ENCODE measurements around the gene DNAAF9.

DNAAF9 gene

DNA sequence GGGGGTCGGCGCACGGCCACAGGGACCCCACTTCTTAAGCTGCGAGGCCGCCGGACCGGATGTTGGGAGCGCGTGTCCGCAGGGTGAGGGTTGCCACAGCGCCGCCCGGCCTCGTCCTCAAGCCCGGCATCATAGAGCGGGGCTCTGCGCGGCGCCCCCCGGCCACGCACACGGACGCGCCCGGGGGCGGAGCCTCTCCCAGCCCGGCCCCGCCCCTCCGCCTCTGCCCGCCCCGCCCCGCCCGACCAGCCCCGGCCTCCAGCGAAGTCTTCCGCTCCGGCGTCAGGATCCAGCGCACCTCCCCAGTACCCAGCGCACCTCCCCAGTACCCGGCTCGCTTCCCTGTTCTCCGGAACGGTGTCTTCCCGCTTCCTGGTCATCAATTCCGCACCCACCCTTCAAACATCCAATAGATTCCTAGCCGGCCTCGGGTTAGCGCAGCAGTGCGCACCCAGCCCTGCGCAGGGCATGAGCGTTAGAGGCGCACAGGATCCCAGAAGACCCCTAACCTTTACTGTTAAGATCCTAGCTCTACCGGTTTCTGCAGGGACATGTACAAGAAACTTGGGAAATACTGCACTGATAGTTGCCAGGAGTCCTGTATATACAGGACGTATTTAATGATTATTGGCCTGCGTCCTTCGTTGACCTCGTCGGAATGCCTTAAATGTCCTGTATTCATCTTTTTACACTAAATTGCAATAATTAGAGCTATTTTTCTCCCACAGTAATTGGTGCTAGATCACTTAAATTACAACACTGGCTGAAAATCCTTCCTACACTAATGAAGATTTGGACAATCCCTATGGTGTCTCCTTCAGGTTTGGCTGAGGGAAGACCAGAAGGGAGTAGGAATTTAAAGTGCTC is 535 bp upstream of the DNAAF9 start:
- TF ChIP-seq, protein P1, sequence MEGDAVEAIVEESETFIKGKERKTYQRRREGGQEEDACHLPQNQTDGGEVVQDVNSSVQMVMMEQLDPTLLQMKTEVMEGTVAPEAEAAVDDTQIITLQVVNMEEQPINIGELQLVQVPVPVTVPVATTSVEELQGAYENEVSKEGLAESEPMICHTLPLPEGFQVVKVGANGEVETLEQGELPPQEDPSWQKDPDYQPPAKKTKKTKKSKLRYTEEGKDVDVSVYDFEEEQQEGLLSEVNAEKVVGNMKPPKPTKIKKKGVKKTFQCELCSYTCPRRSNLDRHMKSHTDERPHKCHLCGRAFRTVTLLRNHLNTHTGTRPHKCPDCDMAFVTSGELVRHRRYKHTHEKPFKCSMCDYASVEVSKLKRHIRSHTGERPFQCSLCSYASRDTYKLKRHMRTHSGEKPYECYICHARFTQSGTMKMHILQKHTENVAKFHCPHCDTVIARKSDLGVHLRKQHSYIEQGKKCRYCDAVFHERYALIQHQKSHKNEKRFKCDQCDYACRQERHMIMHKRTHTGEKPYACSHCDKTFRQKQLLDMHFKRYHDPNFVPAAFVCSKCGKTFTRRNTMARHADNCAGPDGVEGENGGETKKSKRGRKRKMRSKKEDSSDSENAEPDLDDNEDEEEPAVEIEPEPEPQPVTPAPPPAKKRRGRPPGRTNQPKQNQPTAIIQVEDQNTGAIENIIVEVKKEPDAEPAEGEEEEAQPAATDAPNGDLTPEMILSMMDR (IDR thresholded peaks at IDR 0.05; ENCODE audit: insufficient read depth, low read length, missing control alignments) = peak; percentile 1
- ChIA-PET CTCF (interaction anchor here (0.7 to 1.6 kb wide), 3 partner anchors 9 to 206 kb away, joined by 3 to 4 read pairs (median 3); no protein-coding TSS in a partner anchor), POLR2A (no interaction called here)
- peak overlapping the region; percentile 81 for H3K4me3 ChIP-seq (ENCODE audit: low read depth, low read length)
- DNase-seq (ENCODE audit: low read depth, low spot score) = no peak

DNA sequence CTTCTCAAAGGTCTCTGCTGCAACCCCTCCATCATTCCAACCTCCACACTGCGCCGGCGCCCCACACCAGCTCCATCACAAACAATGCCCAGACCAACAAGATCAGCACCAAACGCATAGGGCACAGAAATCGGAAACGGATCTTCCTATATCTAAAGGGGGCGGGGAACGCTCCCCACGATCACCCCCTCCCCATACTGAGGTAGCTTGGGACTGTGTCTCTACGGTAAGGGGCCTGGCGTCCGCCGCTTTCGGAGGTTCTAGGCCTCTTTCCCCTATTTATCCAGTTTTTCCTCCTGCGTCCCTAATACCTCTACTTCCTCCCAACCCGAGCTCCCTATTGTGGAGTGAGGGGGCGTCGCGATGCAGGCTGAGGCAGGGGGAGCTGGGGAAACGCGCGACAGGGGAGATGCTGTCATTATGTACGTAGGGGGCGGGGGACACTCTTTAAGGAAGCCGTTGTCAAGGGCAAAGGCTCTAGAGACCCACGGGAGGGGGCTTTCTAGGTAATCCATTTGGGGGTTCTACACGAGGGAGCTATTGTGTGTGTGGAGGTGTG is 909 bp downstream of the DNAAF9 start:
- ChIA-PET CTCF (interaction anchor here (0.5 to 1.6 kb wide), 3 partner anchors 9 to 75 kb away, joined by 3 to 6 read pairs (median 3); no protein-coding TSS in a partner anchor), POLR2A (no interaction called here)
- DNase-seq (ENCODE audit: low read depth, low spot score) = no peak
- TF ChIP-seq, protein P1 (IDR thresholded peaks at IDR 0.05; ENCODE audit: insufficient read depth, low read length, missing control alignments) = no peak
- peak overlapping the region; percentile 81 for H3K4me3 ChIP-seq (ENCODE audit: low read depth, low read length)

DNA sequence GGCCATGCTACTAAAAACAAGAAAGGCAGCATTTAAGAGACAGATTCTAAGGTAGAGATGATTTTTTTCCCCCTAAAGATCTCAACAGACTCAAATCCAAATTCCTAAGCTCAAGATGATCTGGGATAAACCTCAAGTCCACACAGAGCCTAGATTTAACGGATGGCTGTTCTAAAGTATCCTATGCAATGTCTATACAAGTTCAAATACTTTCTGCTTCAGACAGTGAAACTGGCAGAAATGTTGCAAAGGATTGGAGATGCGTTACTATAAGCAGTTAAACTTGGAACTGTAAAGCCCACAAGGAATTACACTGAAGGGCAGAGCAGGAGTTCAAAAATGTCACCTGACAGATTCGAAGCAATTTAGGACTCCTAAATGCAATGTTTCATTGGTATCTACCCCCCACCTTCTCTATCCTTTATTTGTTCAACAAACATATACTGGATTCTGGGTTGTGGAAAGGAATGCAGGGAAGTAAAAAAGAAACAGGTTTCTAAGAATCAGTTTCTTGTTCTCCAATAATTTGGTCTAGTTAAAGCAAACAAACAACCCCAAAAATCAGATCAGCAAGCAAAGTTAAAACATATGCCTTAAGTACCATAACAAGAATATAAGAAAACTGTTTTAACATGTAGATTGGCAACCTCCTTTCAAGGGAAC is 1.6 kb downstream of the DNAAF9 start:
- CTCF ChIA-PET = interaction anchor here (0.5 to 1.6 kb wide), 3 partner anchors 9 to 74 kb away, joined by 3 to 6 read pairs (median 3); no protein-coding TSS in a partner anchor
- DNase-seq (ENCODE audit: low read depth, low spot score) = no peak
- POLR2A ChIA-PET = no interaction called here
- TF ChIP-seq, protein P1 (IDR thresholded peaks at IDR 0.05; ENCODE audit: insufficient read depth, low read length, missing control alignments) = no peak
- H3K4me3 ChIP-seq (ENCODE audit: low read depth, low read length) = peak overlapping the region; percentile 81

DNA sequence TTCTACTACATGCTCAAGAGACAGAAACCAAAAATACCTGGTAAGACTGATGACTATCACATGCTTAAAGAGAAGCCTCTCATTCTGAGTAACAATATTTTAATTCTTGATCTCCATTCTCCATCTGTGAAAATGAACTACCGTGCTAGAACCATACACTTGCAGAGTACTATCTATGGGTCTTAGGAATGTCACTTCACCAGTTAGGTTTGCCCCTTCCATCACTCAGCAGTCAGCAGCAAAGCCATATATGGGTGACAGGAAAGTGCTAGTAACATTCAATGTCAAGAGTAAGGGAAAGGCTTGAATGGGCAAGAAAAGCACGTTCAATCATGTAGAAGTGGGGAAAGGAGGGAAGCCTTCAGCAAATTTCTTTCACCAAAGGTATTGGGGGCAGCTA is 2.3 kb downstream of the DNAAF9 start:
- DNase-seq (ENCODE audit: low read depth, low spot score) = no peak
- POLR2A ChIA-PET = no interaction called here
- CTCF ChIA-PET = no interaction called here

DNA sequence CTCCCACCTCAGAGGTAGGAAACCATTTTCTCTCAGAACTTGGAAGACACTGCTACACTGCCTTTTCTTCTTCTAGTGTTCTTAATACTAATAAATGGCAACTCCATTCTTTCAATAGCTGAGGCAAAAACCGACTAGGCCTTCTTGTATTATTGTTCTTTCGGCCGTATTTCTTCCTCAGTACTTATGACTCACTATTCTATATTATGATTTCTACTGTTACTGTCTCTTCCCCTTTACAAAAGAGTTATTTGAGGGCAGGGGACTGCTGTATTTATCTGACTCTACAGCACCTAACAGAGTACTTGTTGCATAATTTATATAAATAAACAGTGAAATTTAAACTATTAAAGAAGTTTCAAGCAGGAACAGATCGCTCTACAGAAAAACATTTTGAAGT is 3.1 kb downstream of the DNAAF9 start:
- TF ChIP-seq, protein P1 (IDR thresholded peaks at IDR 0.05; ENCODE audit: insufficient read depth, low read length, missing control alignments) = no peak
- ChIA-PET POLR2A (no interaction called here), CTCF (no interaction called here)

More for the DNA sequence above, 2.3 kb downstream of the DNAAF9 start:
- TF ChIP-seq, protein P1 (IDR thresholded peaks at IDR 0.05; ENCODE audit: insufficient read depth, low read length, missing control alignments) = no peak
- H3K4me3 ChIP-seq (ENCODE audit: low read depth, low read length) = no peak overlapping the region

DNA sequence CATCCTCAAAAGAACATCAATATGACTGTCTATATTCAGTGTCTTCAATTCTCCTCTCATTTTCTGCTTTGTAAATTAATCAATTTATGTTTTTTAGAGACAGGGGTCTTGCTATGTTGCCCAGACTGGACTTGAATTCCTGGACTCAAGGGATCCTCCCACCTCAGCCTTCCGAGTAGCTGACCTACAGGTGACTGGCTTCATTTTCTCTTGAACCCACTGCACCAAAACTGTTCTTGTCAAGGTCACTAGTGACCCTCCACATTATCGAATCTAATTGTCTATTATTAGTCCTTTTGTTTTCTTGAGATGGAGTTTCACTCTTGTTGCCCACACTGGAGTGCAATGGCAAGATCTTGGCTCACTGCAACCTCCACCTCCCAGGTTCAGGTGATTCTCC is 3.7 kb downstream of the DNAAF9 start:
- DNase-seq (ENCODE audit: low read depth, low spot score) = no peak
- POLR2A ChIA-PET = no interaction called here
- TF ChIP-seq, protein P1 (IDR thresholded peaks at IDR 0.05; ENCODE audit: insufficient read depth, low read length, missing control alignments) = no peak
- CTCF ChIA-PET = no interaction called here
- no peak overlapping the region for H3K4me3 ChIP-seq (ENCODE audit: low read depth, low read length)

More for the DNA sequence above, 3.1 kb downstream of the DNAAF9 start:
- no peak for DNase-seq (ENCODE audit: low read depth, low spot score)
- no peak overlapping the region for H3K4me3 ChIP-seq (ENCODE audit: low read depth, low read length)

All from AG04449 (cell line).